Measurements from ENCODE around the gene NEDD4L.
"Not testable (repeated sequence)": the region's sequence is repeated elsewhere in the genome, so short reads cannot be mapped to it uniquely, and the experiment has no call there.

NEDD4L gene

DNA sequence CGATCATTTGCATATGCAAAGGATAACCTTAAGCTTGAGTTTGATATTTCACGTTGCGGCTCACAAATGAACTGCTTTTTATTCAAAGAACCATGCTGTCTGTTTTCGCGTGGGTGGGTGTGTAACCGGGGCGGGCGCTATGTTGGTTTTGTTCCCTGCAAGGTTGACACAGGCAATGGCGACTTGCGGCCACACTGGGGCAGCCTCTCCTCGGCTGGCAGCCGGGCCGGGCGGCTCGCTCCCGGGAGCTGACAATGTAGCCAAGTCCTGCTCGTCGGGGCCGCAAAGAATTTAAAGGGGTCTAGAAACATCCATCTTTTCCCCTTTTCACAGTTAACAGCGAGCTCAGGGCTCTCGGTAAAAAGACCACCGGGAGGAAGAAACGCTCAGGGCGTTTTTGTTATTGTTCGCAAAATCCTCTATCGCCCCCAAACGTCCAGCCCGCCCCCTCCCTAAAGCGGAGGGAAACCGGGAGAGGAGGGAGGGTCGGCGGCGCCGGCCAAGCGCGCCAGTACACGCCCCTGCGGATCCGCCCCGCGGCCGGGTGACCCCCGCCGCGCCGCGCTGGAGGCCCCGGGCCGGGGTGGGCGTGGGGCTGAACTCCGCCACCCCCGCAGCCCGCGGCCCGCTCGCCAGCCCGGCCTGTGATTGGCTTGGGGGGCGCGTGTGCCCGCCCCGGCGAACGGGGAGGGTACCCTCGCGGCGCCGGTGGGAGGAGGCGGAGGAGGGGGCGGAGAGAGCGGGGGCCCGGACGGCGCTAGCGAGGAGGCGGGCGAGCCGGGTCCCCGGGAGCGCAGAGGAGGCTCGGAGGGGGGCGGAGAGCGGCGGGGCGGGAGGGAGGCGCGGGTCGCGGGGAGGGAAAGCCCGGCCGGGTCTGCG lies at the start of gene NEDD4L:
Gene NEDD4L, plus strand, starts transcription at position 736 of the 879 bp plus-strand sequence. CDS start 435 bp downstream, outside the sequence.
- DNase-seq (ENCODE audit: low spot score), result peak; percentile 88

GRCh38 chr18:57995331-57995730 lies 48.7 kb upstream of the NEDD4L start:
- no peak for DNase-seq (ENCODE audit: low spot score)

GRCh38 chr18:57996894-57997293 lies 47.1 kb upstream of the NEDD4L start:
- not testable (repeated sequence) for DNase-seq (ENCODE audit: low spot score)

- DNase-seq (ENCODE audit: low spot score), result no peak
Measured at GRCh38 chr18:57997820-57998219, 46.2 kb upstream of the NEDD4L start.

GRCh38 chr18:57998461-57998860 lies 45.6 kb upstream of the NEDD4L start:
- peak; percentile 35 for DNase-seq (ENCODE audit: low spot score)

GRCh38 chr18:58004317-58004716 lies 39.7 kb upstream of the NEDD4L start:
- DNase-seq (ENCODE audit: low spot score), result peak; percentile 50

DNA sequence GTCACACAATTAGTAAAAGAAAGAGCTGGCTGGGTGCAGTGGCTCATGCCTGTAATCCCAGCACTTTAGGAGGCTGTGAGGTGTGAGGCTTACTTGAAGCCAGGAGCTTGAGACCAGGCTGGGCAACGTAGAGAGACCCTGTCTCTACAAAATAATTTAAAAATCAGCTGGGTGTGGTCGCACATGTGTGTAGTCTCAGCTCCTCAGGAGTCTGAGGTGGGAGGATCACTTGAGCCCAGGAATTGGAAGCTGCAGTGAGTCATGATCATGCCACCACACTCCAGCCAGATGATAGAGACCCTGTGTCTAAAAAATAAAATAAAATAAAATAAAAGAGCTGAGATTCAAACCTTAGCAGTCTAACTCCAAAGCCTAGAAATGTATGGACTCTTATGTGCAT lies 39.0 kb upstream of the NEDD4L start:
- DNase-seq (ENCODE audit: low spot score), result peak; percentile 37

DNA sequence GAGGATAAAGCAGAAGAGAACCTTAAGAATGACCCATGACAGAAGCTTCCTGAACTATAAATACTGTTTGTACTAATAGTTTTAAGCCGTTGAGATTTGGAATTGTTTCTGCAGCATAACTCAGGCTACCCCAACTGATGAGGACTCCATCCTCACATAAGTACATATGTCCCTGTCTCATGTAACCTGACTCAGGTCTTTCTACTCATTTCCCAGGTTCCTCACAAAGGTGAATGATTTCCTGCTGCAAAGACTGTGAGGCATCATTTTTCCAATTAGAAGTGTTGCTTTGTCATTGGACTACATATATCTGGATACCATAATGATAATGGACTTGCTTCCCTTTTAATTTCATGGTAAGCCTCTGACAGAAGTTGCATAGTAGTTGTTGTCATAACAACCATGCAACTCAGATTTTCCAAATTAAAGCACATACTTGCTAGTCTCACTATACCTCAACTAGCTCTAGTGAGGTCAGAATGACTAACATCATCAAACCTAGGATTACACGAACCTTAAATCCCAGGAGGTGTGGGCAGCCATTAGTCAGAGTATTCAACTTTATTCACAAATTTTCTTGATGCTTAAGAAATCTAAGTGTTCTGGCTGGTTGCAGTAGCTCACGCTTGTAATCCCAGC lies 38.0 kb upstream of the NEDD4L start:
- peak; percentile 24 for DNase-seq (ENCODE audit: low spot score)

- no peak for DNase-seq (ENCODE audit: low spot score)
Measured at GRCh38 chr18:58009166-58009565, 34.9 kb upstream of the NEDD4L start.

- DNase-seq (ENCODE audit: low spot score), result no peak
Measured at GRCh38 chr18:58010265-58010664, 33.8 kb upstream of the NEDD4L start.

GRCh38 chr18:58012356-58012755 lies 31.7 kb upstream of the NEDD4L start:
- no peak for DNase-seq (ENCODE audit: low spot score)

- DNase-seq (ENCODE audit: low spot score), result peak; percentile 51
Measured at GRCh38 chr18:58013241-58014211, 30.5 kb upstream of the NEDD4L start.

DNA sequence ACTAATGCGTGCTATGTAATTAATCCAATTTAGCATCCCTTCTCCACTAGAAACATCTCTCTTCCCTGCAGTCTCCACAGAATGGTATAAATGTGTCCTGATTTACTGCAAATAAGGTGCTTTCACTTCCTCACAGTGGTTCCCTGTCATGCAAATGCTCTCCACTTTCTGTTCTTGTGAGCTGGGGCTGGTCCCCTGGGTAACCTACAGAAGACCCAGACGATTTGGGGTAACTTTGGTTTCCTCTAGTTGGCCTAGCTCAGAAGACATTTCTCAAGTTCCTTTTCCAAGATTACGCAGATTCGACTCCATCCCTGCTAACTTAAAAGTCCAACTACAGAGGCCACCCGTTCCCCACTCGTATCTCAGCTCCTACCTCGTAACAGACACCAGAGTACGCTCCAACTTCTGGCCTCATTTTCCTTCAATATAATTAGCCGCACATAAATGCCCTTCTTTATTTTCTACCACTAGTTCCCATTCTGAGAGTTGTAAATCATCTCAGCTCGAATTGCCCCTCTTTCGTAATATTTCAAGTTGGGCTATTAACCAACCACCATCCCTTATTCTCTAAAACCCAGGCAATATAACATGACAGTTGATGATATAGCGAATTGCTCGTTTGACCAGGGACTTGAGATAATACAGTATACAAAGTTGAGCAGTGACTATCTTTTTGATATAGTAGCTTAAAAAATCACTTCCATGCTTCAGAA lies 28.8 kb upstream of the NEDD4L start:
- no peak for DNase-seq (ENCODE audit: low spot score)

DNA sequence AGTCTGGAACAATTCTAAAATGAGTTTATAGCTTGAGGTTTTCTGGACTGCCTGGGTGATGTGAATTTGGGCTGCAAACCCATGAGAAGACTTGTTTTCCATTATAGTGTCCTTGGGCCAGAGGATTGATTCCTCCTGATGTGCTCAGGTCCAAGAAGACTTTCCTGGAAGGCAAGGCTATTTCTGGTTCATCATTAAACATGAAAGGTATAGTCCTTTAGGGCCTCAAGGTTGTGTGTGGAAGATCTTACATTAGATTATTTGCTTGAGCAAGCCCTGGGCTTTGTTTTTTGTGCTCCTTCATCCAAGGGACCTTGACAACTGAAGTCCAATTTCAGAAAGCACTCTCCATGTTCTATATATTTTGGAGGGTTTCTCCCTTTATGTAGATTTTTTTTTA lies 26.8 kb upstream of the NEDD4L start:
- no peak for DNase-seq (ENCODE audit: low spot score)

- no peak for DNase-seq (ENCODE audit: low spot score)
Measured at GRCh38 chr18:58020567-58021107, 23.4 kb upstream of the NEDD4L start.

- DNase-seq (ENCODE audit: low spot score), result no peak
Measured at GRCh38 chr18:58021504-58021903, 22.5 kb upstream of the NEDD4L start.

GRCh38 chr18:58023108-58023507 lies 20.9 kb upstream of the NEDD4L start:
- DNase-seq (ENCODE audit: low spot score), result no peak

GRCh38 chr18:58024139-58024538 lies 19.9 kb upstream of the NEDD4L start:
- DNase-seq (ENCODE audit: low spot score), result no peak

DNA sequence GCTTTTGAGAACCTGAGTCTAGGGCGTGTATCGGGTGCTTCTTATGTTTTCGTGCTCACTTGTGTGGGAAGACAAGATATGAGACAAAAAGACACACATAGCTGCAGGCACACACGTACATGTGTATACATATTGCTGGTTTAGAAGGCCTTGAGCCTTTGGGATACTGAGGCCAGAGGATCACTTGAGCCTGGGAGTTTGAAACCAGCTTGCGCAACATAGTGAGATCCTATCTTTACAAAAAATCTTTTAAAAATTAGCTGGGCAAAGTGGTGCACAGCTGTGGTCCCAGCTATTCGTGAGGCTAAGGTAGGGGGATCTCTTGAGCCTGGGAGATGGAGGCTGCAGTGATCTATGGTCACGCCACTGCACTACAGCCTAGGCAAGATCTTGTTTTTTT lies 18.8 kb upstream of the NEDD4L start:
- no peak for DNase-seq (ENCODE audit: low spot score)

- DNase-seq (ENCODE audit: low spot score), result no peak
Measured at GRCh38 chr18:58025733-58026132, 18.3 kb upstream of the NEDD4L start.

DNA sequence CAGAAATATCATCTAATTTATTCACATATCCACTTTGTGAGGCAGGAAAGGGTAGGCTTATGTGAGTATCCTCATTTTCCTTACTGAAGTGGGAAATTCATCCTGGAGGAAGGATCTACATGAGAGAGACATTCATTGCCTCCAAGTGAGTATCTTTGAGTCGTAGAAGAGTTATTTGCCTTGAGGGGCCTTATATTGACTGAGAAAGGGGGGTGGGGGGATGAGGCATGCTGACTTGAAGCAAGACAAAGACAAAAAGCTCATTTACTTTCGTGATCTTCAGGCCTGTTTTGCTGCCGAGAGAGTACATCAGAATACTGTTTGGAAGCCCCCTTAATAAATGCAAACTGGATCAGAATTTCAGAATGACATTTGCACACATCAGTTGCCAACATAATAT lies 17.6 kb upstream of the NEDD4L start:
- peak; percentile 12 for DNase-seq (ENCODE audit: low spot score)
